Activated effector memory CD4-positive, alpha-beta T cell treated with anti-CD3 and anti-CD28 coated beads, Interleukin-2, amount 50 U/mL, for 16 hours (primary cell): ENCODE results near the gene CACNA1A.
"Not testable (repeated sequence)": the region's sequence is repeated elsewhere in the genome, so short reads cannot be mapped to it uniquely, and the experiment has no call there.

Experiments
- DNase-seq: peaks from one replicate; pipeline ENCODE4 v3.0.0-alpha.2; 2020

The CACNA1A gene

DNA sequence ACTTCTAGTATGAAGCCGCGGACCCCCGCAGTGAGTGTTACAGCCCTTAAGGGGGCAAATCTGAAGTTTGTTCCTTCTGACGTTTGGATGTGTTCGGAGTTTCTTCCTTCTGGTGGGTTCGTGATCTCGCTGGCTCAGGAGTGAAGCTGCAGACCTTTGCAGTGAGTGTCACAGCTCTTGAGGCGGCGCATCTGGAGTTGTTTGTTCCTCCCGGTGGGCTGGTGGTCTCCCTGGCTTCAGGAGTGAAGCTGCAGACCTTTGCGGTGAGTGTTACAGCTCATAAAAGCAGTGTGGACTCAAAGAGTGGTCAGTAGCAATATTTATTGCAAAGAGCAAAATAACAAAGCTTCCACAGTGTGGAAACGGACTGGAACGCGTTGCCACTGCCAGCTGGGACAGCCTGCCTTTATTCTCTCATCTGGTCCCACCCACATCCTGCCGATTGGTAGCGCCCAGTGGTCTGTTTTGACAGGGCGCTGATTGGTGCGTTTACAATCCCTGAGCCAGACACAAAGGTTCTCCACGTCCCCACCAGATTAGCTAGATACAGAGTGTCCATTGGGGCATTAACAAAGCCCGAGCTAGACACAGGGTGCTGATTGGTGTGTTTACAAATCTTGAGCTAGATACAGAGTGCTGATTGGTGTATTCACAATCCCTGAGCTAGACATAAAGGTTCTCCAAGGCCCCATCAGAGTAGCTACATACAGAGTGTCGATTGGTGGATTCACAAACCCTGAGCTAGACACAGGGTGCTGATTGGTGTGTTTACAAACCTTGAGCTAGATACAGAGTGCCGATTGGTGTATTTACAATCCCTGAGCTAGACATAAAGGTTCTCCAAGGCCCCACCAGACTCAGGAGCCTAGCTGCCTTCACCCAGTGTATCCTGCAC is 320.3 kb downstream of the CACNA1A start:
- not testable (repeated sequence) for DNase-seq

DNA sequence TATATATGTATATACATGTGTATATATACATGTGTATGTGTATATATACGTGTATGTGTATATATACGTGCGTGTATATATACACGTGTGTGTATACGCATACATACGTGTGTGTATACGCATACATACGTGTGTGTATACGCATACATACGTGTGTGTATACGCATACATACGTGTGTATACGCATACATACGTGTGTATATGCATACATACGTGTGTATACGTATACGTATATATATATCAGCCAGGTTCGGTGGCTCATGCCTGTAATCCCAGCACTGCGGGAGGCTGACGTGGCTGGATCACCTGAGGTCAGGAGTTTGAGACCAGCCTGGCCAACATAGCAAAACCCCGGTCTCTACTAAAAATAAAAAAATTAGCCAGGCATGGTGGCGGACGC is 321.4 kb downstream of the CACNA1A start:
- DNase-seq: not testable (repeated sequence)

DNA sequence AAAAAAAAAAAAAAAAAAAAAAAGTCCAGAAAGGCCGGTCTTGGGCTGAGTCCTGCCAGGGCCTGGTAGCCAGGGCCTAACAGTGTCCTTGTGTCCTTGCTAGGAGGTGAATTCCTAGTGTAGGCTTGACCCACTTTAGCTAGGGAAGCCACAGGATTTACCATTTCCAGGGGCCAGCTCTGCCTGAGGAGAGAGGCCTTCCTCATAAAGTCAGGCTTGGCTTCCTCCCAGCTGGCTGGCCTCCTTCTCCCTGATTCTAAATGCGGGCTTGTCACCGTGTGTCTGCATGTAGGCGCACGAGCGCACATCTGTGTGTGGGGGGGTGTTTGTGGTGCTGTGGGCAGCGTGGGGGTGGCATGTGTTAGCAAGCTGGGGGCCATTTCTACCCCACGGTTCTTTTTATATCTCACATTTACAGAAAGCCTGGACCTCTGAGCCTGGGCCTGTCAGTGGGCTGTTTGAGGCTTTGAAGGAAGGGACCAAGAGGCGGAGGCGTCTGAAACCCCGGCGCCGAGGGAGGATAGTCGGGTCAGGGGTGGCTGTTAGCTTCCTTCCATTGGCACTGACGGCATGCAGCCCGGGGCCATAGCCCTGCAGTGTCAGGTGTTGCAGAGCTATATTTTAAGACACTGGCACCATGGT is 324.4 kb downstream of the CACNA1A start:
- DNase-seq: no peak

DNA sequence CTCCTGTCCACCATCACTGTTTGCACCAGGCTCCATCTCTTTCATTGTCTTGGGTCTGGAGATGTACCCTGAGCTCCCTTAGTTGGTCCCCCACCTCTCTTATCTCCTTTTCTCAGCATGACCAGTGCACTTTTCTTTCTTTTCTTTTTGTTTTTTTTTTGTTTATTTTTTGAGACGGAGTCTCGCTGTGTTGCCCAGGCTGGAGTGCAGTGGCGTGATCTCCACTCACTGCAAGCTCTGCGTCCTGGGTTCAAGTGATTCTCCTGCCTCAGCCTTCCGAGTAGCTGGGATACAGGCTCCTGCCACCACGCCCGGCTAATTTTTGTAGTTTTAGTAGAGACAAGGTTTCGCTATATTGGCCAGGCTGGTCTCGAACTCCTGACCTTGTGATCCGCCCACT is 328.0 kb downstream of the CACNA1A start:
- DNase-seq: not testable (repeated sequence)

DNA sequence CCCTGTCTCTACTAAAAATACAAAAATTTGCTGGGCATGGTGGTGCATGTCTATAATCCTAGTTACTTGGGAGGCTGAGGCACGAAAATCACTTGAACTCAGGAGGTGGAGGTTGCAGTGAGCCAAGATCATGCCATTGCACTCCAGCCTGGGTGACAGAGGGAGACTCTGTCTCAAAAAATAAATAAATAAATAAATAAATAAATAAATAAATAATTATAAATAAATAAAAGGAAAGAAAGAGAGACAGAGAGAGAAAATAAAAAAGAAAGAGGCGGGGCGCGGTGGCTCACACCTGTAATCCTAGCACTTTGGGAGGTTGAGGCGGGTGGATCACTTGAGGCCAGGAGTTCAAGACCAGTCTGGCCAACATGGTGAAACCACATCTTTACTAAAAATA is 328.7 kb downstream of the CACNA1A start:
- DNase-seq: not testable (repeated sequence)

DNA sequence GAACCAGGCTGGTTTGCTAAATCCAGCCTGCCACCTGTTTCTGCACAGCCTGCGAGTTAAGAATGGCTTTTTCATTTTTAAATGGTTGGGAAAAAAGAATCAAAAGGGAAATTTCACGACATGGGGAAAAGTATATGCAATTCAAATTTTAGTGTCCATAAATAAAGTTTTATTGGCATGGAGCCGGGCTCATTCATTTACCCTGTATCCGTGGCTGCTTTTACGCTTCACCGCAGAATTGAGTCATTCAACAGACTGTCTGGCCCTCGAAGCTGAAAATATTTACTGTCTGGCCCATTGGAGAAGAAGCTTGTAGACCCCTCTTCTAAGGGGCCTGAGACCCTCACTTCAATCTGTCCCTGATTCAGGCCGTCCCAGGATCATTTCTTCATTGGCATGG is 329.9 kb downstream of the CACNA1A start:
- no peak for DNase-seq

DNA sequence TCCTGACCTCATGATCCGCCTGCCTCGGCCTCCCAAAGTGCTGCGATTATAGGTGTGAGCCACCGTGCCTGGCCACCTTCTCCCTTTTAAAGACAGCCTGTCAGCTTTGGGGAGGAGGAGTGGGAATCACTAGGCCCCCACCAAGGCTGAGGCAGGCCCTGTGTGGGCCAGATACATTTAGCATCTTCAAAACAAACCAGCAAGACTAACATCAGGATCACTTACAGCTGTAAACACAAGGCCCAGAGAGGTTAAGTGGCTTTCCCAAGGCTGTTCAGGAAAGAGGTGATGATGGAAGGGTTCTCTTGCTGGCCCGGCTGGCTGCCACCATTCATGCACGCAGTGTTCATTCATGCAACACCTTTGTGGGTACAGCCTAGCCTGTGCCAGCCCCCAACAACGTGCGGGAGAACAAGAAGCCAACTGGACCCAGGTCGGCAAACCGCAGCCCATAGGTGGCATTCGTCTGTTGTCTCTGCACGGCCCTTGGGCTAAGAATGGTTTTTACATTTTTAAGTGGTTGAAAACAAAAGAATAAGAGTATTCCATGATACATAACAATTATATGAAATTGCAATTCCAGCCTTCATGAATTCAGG is 333.0 kb downstream of the CACNA1A start:
- DNase-seq: no peak

DNA sequence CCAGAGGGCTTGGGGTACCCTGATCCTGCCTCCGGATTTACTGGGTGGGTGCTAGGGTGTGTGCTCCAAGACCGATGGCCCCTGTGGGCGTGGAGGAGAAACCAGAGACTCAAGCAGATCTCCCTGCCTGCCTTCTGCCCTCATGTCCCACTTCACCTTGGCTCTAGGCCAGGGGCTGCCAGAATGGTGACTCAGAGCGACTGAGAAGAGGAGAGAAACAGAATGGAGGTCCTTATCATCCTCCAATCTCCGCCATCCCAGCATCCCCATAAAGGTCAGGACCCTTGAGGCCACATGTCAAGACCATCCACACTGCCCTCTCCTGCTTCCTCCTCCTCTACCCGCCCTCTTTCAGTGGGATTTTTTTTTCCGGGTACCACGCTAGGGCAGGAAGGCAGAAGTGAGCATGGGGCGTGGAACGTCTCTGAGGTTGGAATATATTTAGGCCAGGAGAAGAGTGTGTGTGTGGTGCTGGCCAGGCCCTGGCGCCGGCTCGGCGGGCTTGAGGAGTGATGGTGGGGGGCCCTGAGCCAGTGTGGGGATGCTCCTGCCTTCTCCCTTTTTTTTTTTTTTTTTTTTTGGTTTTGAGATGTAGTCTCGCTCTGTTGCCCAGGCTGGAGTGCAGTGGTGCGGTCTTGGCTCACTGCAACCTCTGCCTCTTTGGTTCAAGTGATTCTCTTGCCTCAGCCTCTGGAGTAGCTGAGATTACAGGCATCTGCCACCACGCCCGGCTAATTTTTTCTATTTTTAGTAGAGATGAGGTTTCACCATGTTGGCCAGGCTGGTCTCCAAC is 333.7 kb downstream of the CACNA1A start:
- DNase-seq: peak; percentile 92

DNA sequence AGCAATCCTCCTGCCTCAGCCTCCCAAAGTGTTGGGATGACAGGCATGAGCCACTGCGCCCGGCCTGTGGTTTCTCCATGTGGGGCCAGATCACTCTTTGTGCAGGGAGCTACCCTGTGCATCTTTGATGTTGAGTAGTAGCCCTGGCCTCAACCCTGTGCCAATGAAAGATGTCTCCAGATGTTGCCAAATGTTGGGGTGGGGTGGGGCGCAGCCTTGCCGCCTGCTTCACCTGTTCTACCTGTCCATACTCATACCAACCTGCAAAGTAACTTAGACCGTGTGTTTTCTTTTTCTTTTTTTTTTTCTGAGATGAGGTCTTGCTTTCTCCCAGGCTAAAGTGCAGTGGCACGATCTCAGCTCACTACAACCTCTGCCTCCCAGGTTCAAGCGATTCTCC is 335.1 kb downstream of the CACNA1A start:
- DNase-seq: no peak

DNA sequence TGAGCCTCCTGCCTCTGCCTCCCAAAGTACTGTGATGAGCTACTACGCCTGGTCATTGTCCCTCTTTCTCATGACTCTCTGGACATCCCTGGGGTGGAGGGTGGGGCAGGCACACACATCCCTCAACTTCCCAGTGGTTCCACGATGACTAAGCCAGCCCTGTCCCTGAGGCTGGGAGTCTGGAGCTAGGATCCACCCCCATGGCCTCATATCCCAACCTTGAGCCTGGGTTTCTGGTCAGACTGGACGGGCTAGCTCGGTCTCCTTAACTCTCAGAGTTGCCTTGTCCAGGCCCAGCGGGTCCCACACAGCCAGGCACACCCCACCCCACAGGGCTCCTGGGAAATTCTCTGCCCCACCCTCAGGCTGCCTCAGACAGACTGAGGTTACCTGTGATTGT is 336.5 kb downstream of the CACNA1A start:
- DNase-seq: no peak

DNA sequence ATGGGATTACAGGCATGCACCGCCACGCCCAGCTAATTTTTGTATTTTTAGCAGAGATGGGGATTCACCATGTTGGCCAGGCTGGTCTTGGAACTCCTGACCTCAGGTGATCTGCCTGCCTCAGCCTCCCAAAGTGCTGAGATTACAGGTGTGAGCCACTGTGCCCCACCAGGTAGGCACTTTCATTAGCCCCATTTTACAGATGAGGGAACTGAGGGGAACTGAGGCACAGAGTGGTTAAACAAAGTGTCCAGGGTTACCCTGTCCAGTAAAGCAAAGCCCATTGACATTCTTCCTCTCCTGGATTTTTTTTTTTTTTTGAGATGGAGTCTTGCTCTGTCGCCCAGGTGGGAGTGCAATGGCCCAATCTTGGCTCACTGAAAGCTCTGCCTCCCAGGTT is 340.1 kb downstream of the CACNA1A start:
- DNase-seq: not testable (repeated sequence)

DNA sequence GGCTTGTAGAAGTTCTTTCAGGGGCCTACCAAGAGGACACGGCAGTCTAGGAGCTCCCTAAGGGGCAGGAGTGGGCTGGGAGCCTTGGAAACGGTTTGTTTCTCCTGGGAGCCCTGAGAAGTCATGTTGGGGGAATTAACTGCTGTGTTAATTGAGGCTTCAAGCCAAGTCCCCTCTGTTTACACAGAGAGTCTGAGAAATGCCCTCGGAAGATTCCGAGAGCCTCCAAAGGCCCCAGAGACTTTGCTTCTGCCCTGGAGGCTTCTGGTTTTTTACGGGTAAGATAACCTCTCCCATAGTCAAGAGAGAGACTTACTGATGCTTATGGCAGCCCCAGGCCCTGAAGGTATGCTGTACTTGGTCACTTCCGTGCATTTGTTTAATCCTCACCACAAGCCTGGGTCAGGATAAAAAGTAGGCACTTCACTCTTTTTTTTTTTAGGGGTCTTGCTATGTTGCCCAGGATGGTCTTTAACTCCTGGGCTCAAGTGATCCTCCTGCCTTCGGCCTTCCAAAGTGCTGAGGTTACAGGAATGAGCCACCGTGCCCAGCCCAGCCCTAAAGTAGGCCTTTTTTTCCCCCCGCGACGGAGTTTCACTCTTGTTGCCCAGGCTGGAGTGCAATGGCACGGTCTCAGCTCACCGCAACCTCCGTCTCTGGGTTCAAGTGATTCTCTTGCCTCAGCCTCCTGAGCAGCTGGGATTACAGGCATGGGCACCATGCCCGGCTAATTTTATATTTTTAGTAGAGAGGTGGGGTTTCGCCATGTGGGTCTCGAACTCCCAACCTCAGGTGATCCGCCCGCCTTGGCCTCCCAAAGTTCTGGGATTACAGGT is 340.9 kb downstream of the CACNA1A start:
- no peak for DNase-seq

DNA sequence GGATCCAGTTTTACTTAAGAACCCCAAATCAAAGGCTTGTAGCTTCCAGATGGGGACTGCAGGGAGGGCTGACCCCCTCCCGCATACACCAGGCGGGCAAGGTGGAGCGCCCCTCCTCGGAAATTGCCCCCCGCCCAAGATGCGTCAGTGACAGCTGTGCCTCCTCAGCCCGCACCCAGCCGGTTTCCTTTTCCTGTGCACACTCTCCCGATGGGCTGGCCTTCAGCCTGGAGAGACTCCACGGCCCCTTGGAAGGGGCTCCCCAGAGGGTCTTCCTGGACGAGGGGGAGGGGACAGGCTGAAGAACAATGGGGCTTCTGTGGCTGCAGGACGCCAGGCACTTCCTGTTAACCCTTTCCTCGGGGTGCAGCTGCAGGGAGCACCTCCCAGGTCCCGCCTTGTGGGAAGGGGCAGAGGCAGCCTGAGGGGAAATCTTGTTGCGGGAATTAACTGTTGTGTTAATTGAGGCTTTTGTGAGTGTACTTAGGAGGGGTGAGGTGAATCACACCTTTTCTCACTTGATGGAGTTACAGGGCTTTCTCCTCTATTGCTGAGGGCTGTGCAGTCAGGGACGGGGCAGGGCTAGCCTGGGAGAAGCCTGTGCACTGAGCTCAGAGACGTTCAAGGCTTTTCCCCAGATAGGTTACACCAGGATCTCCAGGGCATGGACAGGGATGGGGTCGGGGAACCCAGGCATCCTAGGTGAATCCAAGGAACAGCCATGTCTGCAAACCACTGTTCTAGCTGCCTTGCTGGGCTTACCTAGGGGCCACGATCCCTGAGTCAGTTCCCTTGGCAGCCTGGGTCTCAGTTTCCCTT is 341.7 kb downstream of the CACNA1A start:
- peak; percentile 79 for DNase-seq

DNA sequence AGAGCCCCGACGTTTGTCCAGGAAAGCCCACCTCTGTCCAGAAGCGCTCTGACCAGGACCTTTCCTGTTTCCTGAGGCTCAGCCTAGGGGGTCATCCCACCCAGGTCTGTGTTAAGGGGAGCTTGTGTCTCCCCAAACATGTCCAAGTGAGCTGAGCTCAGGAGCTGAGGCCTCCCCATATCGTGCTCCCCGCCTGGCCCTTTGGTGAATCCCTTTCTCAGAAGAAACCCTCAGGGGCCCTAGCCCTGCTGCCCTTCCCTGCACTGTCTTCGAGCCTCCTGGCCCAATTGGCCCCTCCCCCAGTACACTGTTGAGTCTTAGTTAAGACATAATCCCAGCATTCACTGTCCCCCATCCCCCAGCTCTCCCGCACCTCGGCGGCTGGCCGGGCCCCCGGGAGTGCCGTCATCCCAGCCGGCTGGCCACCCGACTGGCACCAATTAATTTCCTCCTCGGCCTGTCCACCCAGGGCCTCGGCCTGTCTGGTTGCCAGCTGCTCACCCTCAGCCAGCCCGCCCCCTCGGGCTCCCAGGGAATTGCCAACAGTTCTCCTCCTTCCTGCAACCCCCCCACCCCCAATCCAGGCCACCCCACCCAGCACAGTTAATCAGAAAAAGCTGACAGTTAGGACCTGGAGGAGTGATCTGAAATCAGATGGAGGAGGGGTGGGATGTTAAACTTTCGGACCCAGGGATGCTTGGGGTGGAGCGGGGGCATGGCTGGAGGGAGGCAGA is 342.5 kb downstream of the CACNA1A start:
- DNase-seq: peak; percentile 80

DNA sequence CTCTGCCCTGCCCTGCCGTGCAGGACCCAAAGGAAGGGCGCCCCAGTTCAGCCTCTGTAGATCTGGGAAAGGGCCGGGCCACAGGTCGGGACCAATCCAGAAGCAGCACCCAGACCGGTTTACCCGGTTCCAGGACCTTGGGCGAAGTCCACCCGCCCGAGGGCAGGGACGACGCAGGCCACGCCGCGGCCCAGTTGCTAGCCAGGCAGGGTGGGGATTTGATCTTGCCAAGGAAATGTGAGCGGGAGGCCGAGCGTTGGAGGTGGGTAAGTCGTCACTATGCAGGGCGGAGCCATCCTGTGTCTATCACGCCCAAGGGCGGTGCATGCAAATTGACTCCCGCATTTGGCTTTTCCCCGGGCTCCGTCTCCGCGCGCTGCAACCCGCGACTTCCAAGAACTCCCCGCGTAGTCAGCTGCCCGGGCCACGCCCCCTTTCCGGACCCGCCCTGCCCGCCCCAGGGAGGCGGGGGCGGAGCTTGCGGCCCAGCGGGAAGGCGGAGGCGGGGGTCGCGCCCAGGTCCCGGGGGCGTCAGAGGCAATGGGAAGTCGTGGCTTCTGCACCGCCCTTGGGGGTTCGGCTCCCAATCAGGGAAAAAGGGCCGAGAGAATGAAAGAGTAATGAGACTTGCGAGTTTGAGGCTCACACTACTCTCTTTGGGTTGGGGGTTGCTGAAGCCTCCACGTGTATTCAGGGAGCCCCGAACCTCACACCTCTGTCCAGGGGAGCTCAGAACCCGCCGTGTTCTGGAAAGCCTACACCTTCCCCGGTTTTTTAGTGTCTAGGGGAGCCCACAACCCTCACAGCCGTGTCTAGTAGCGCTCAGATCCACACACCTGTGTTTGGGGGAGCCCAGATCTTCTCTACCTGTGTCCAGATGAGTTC is 343.3 kb downstream of the CACNA1A start:
- peak; percentile 95 for DNase-seq

DNA sequence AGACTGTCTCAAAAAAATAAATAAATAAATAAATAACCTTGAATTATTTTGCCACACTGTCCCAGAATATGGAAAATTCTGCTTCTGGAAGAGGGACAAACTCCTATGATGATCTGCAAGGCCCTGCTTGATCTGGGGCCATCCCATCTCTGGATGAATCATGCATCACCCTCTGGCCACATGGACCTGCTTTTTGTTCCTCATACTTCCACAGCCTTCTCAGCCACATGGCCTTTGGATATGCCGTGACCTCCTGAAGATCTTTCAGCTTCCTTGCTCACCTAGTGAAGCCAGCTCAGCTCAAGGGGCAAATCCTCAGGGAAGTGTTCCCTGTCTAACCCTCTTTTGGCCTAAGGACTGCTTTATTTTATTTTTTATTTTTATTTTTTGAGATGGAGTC is 345.7 kb downstream of the CACNA1A start:
- DNase-seq: no peak

DNA sequence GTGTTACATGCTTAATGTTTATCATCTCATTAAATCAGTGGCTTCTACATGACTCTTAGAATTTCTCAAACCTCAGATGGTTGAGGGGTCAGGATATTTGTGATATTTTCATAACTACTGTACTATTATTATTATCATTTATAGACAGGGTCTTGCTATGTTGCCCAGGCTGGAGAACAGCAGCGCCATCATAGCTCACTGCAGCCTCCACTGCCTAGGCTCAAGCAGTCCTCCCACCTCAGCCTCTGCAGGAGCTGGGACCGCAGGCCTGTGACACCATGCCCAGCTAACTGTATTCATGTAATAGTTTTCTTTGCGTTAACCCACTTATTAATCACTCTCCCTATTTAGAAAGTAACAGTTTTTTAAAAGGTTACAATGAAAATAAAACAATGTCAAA is 346.6 kb downstream of the CACNA1A start:
- DNase-seq: no peak
